Measurements from ENCODE around the gene ANO1.
A peak's percentile ranks its signal among the peaks of the same experiment; 100 is the strongest.

ANO1 gene

GRCh38 chr11:70099578-70100279 lies 21.6 kb downstream of the ANO1 start:
- no peak for DNase-seq

- no peak for DNase-seq
Measured at GRCh38 chr11:70100280-70100603, 22.1 kb downstream of the ANO1 start.

GRCh38 chr11:70100791-70101190 lies 22.7 kb downstream of the ANO1 start:
- DNase-seq: no peak

GRCh38 chr11:70103256-70103975 lies 25.3 kb downstream of the ANO1 start:
- DNase-seq: no peak

- no peak for DNase-seq
Measured at GRCh38 chr11:70104419-70104818, 26.3 kb downstream of the ANO1 start.

- no peak for DNase-seq
Measured at GRCh38 chr11:70104961-70105360, 26.8 kb downstream of the ANO1 start.

GRCh38 chr11:70105369-70105754 lies 27.2 kb downstream of the ANO1 start:
- no peak for DNase-seq

GRCh38 chr11:70105755-70106571 lies 27.8 kb downstream of the ANO1 start:
- no peak for DNase-seq

GRCh38 chr11:70106757-70107156 lies 28.6 kb downstream of the ANO1 start:
- no peak for DNase-seq

GRCh38 chr11:70107191-70107590 lies 29.1 kb downstream of the ANO1 start:
- no peak for DNase-seq

GRCh38 chr11:70107756-70108155 lies 29.6 kb downstream of the ANO1 start:
- DNase-seq: no peak

GRCh38 chr11:70108250-70108649 lies 30.1 kb downstream of the ANO1 start:
- peak; percentile 66 for DNase-seq

- DNase-seq: no peak
Measured at GRCh38 chr11:70109006-70109405, 30.9 kb downstream of the ANO1 start.

GRCh38 chr11:70109903-70110302 lies 31.8 kb downstream of the ANO1 start:
- no peak for DNase-seq

- DNase-seq: no peak
Measured at GRCh38 chr11:70110538-70111055, 32.5 kb downstream of the ANO1 start.

- DNase-seq: peak; percentile 41
Measured at GRCh38 chr11:70111269-70112016, 33.3 kb downstream of the ANO1 start.

- no peak for DNase-seq
Measured at GRCh38 chr11:70112017-70112434, 33.9 kb downstream of the ANO1 start.

GRCh38 chr11:70113801-70114200 lies 35.7 kb downstream of the ANO1 start:
- no peak for DNase-seq

GRCh38 chr11:70115778-70116177 lies 37.7 kb downstream of the ANO1 start:
- DNase-seq: no peak

- DNase-seq: no peak
Measured at GRCh38 chr11:70116386-70117065, 38.4 kb downstream of the ANO1 start.

- DNase-seq: no peak
Measured at GRCh38 chr11:70117567-70118145, 39.5 kb downstream of the ANO1 start.

GRCh38 chr11:70118642-70119041 lies 40.5 kb downstream of the ANO1 start:
- no peak for DNase-seq
